MCF 10A (cell line): ENCODE measurements around the gene NDOR1. TPM values are rescaled to one million over a fixed set of nuclear protein-coding genes. Genes with fewer than 3 reads are reported as not detected.

Source experiments
- BruUV-seq: library from RNA; stranded (reverse); fragments of 400-500 nt; replicated peaks from 2 replicates; lab custom pipeline; 2021; lab: Mats Ljungman, UMichigan
- CTCF ChIA-PET: fragments of 300-600 bp; sonication (Branson Sonifier 250); formaldehyde crosslinking; extraction: SDS; loops from one replicate; lab custom pipeline; 2021; ENCODE audit warnings: antibody characterized with exemption, inconsistent platforms; lab: Yijun Ruan, JAX
- POLR2A ChIA-PET: fragments of 300-600, 350-650 bp; sonication (Branson Sonifier 250); formaldehyde crosslinking; extraction: SDS; loops from one replicate; lab custom pipeline; 2020; ENCODE audit warnings: antibody characterized with exemption, inconsistent platforms; lab: Yijun Ruan, JAX
- DNase-seq: peaks from one replicate; pipeline ENCODE4 v3.0.0-alpha.2; 2018; ENCODE audit not compliant: unreplicated experiment
- H3K27ac Mint-ChIP-seq: one replicate; pipeline ENCODE4 v1.8.0; 2022; ENCODE audit warnings: mild to moderate bottlenecking, low read depth, mixed read lengths; ENCODE audit not compliant: unreplicated experiment
- H3K27me3 Mint-ChIP-seq: one replicate; pipeline ENCODE4 v1.8.0; 2022; ENCODE audit warnings: mixed read lengths; ENCODE audit not compliant: insufficient read depth, unreplicated experiment
- H3K36me3 Mint-ChIP-seq: one replicate; pipeline ENCODE4 v1.8.0; 2022; ENCODE audit warnings: mild to moderate bottlenecking, moderate library complexity, mixed read lengths; ENCODE audit not compliant: insufficient read depth, unreplicated experiment
- H3K4me1 Mint-ChIP-seq: one replicate; pipeline ENCODE4 v1.8.0; 2022; ENCODE audit warnings: mixed read lengths; ENCODE audit not compliant: insufficient read depth, unreplicated experiment
- H3K4me3 Mint-ChIP-seq: one replicate; pipeline ENCODE4 v1.8.0; 2022; ENCODE audit warnings: mild to moderate bottlenecking, moderate library complexity, mixed read lengths; ENCODE audit not compliant: unreplicated experiment
- H3K9me3 Mint-ChIP-seq: one replicate; pipeline ENCODE4 v1.8.0; 2022; ENCODE audit warnings: mixed read lengths; ENCODE audit not compliant: unreplicated experiment
- intact Hi-C: fragments of 100-400 bp; cut with micrococcal nuclease; formaldehyde crosslinking; loops from 2 replicates; pipeline ENCODE4 v1.14.1; 2022
- total RNA-seq: library from RNA; stranded (reverse); gene quantifications from 2 replicates; pipeline ENCODE4 v1.2.3, GENCODE V29; 2022
- TF ChIP-seq, protein P1 (sequence below): fragments of 200-600 bp; IDR thresholded peaks from one replicate; pipeline ENCODE4 v1.8.0; 2022; ENCODE audit warnings: antibody characterized with exemption, mild to moderate bottlenecking; ENCODE audit not compliant: unreplicated experiment

The NDOR1 gene
- total RNA-seq, 1 experiment from 2014 or later: 18.0 TPM

DNA sequence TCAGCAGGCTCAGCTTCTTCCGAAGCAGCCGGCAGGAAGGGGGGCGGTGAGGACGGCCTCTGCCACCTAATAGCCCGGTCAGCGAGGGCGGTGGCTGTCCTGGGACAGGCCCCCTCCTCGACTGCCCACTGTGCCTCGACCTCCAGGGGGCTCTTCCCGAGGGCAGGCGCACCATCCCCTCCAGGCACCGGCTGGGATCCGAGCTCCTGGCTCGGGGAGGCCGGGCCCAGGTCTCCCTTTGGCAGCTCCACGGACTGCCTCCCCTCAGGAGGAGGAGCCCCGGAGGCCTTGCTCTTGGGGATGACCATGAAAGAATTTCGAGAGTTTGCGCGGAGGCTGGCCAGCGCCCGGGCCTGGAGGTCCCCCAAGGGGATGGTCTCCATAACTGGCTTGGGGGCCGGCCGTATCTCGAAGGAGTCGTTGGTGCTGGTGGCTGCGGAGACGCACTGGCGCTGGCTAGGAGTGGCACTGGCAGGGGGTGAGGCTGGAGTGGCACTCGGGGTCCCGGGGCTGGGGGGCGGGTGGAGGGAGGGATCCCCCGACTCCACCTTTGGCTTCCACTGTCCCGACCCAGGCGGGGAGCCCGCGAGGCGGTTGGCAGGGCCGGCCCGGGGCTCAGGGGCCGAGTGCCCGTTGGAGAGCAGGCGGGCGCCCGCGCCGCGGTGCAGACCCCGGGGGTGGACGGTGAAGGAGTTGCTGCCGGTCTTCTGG, 5.9 kb upstream of the NDOR1 start:
- ChIA-PET CTCF (interaction anchor here (0.6 to 1.3 kb wide), 4 partner anchors 17 to 711 kb away, joined by 3 to 7 read pairs (median 5); no protein-coding TSS in a partner anchor), POLR2A (interaction anchor here (1.5 to 3.6 kb wide), 4 partner anchors 11 to 70 kb away, joined by 5 to 43 read pairs (median 22); partner anchors contain the start of genes ANAPC2, CYSRT1, RNF224 and SSNA1)
- Mint-ChIP-seq H3K4me3 (peak overlapping the region; percentile 76), H3K27me3 (no peaks in the 10 kb centered on the region), H3K27ac (no peak overlapping the region), H3K4me1 (peaks cover 18% of the 10 kb centered on the region), H3K36me3 (peaks cover 8% of the 10 kb centered on the region), H3K9me3 (no peaks in the 10 kb centered on the region)
- DNase-seq: no peak
- no TSS peak for BruUV-seq
- intact Hi-C loops: no loop called here
- TF ChIP-seq, protein P1, sequence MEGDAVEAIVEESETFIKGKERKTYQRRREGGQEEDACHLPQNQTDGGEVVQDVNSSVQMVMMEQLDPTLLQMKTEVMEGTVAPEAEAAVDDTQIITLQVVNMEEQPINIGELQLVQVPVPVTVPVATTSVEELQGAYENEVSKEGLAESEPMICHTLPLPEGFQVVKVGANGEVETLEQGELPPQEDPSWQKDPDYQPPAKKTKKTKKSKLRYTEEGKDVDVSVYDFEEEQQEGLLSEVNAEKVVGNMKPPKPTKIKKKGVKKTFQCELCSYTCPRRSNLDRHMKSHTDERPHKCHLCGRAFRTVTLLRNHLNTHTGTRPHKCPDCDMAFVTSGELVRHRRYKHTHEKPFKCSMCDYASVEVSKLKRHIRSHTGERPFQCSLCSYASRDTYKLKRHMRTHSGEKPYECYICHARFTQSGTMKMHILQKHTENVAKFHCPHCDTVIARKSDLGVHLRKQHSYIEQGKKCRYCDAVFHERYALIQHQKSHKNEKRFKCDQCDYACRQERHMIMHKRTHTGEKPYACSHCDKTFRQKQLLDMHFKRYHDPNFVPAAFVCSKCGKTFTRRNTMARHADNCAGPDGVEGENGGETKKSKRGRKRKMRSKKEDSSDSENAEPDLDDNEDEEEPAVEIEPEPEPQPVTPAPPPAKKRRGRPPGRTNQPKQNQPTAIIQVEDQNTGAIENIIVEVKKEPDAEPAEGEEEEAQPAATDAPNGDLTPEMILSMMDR: no peak

DNA sequence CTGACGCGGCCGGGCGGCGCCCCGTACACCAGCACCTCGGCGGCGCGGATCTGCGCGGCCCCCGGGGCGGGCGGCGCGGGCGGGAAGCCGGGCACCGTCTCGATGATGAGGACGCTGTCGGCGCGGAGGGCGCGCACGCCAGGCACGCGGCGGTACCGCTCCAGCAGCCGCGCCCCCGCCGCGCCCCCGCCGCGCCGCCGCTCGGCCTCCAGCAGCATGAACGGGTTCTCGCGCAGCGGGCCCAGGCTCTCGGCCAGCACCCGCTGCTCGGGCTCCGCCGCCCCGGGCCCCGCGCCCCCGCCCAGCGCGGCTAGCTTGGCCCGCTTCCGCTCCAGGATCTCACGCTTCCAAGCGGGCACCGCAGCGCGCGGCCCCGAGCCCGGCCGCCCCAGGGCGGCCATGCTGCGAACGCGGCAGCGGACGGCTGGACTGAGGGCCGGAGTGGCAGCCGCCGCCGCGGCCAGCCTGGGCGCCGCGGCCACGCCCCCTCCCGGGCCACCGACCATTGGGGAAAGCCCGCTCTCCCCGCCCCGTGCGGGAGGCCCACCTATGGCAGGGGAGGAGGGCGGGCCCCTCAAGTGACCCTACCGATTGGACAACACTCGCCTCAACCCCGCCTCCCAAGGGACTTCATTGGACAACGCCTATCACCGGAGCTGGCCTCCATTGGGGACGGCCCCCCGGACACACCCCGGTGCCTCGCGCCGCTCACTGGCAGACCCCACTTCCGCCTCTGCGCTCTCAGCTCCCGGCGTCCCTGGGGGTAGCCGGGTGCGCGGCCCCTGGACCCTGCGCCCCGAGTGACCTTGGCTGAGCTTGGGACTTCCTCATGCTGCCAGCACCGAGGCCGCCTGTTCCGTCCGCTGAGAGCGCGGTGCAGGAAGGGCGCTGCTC, 4.9 kb upstream of the NDOR1 start, which contains the start of gene TPRN:
Gene TPRN (minus strand): TSS at position 431 of the 894 bp plus-strand sequence. CDS start 30 bp downstream, at position 401.
- H3K27ac Mint-ChIP-seq: no peak within 1 kb of the TSS
- CTCF ChIA-PET: interaction anchor here (0.6 to 1.0 kb wide), 4 partner anchors 10 to 154 kb away, joined by 3 to 4 read pairs (median 4); no protein-coding TSS in a partner anchor

DNA sequence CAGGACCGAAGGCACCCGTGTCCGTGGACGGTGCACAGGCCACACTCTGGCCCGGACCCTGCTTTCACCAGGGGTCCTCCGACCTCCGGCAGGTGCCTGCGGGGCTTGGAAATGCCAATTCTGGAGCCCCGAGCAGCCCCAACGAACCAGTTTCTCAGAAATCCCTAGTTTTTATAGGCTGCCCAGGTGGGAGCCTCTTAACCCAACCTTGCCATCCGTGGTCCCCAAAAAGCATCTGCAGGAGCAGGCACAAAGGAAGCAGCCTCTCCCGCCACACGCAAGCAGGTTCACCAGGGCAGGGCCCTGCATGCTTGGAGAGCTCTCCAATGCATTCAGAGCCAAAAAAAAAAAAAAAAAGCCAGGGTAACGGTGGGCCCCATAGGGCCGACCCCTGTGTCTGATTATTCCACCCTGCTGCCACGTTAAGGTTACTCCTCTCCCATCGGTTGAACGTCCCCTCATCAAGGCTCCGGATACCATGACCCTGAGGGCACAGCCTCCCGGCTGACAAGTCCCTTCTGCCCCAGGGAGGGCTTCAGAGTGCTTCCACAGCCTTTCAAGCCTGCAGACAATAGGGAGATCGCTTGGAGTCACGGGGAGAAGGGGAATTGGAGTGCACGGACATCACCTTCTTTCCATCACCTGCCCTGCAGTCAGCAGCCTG, 4.2 kb upstream of the NDOR1 start:
- Mint-ChIP-seq H3K4me1 (peaks cover 11% of the 10 kb centered on the region), H3K27ac (no peak overlapping the region), H3K9me3 (no peaks in the 10 kb centered on the region), H3K27me3 (no peaks in the 10 kb centered on the region), H3K36me3 (peaks cover 8% of the 10 kb centered on the region), H3K4me3 (peak overlapping the region; percentile 73)
- DNase-seq: no peak
- intact Hi-C loops: no loop called here
- TF ChIP-seq, protein P1: no peak
- CTCF ChIA-PET: interaction anchor here (0.7 to 1.0 kb wide), 4 partner anchors 11 to 74 kb away, joined by 3 to 4 read pairs (median 3); no protein-coding TSS in a partner anchor
- POLR2A ChIA-PET: interaction anchor here (0.5 to 5.3 kb wide), 16 partner anchors 9 to 115 kb away, joined by 3 to 73 read pairs (median 4); partner anchors contain the start of genes ANAPC2, CYSRT1, MAN1B1 and NELFB
- BruUV-seq: no TSS peak

More for the DNA sequence above, 4.9 kb upstream of the NDOR1 start, which contains the start of gene TPRN:
- peak; percentile 100 for DNase-seq
- Mint-ChIP-seq H3K4me1 (peaks cover 12% of the 10 kb centered on the region), H3K4me3 (peak within 1 kb of the TSS; percentile 76), H3K36me3 (peaks cover 8% of the 10 kb centered on the region), H3K9me3 (no peaks in the 10 kb centered on the region), H3K27me3 (no peaks in the 10 kb centered on the region)
- BruUV-seq: no TSS peak
- TF ChIP-seq, protein P1: no peak
- POLR2A ChIA-PET: interaction anchor here (0.5 to 5.3 kb wide), 17 partner anchors 8 to 174 kb away, joined by 3 to 73 read pairs (median 4); partner anchors contain the start of genes ANAPC2, CYSRT1, MAN1B1 and NELFB
- intact Hi-C loops: no loop called here
